Ovary (tissue), 3 donors: ENCODE results near the gene PKP2.

Experiments
- CTCF ChIP-seq, 3 donors: fragments of 450-650 bp in 2 of 3; fragments of 200-600 bp in 1 of 3; IDR thresholded peaks; one replicate each; pipeline versions ENCODE4 v1.5.1 to v1.8.0; 2016 to 2022; ENCODE audit warnings: antibody characterized with exemption in 3 of 3, mild to moderate bottlenecking in 1 of 3
- EP300 ChIP-seq: sonication (generic); formaldehyde crosslinking; IDR thresholded peaks from one replicate; pipeline ENCODE4 v1.6.1; 2017; ENCODE audit warnings: antibody characterized with exemption
- POLR2A ChIP-seq: fragments of 450-650 bp; IDR thresholded peaks from one replicate; pipeline ENCODE4 v1.6.1; 2017; ENCODE audit warnings: antibody characterized with exemption, mild to moderate bottlenecking, moderate library complexity
- donor health status: DM: no; HTN: no; CAD: no.

GRCh38 chr12:32939801-32940200, 43.2 kb upstream of the PKP2 start:
- TF ChIP-seq CTCF (IDR thresholded peaks at IDR 0.05) (no peak), POLR2A (no peak), EP300 (no peak)
